Measurements from ENCODE around the gene TTLL12. TPM values are rescaled to one million over a fixed set of nuclear protein-coding genes. Genes with fewer than 3 reads are reported as not detected.

Gene TTLL12
- total RNA-seq, 1 donor from 2014 or later: 40.9 TPM

GRCh38 chr22:43222262-43222661, 35.3 kb upstream of the TTLL12 start:
- Mint-ChIP-seq H3K36me3 (ENCODE audit: insufficient read depth) (no peaks in the 10 kb centered on the region), H3K4me1 (ENCODE audit: low read depth) (peaks cover 10% of the 10 kb centered on the region), H3K9me3 (ENCODE audit: low read depth) (no peaks in the 10 kb centered on the region), H3K27me3 (peaks cover 47% of the 10 kb centered on the region), H3K27ac (no peak overlapping the region), H3K4me3 (ENCODE audit: low read depth) (no peak overlapping the region)
- DNase-seq (ENCODE audit: low spot score, unreplicated experiment): no peak
- no peak for TF ChIP-seq CTCF (IDR thresholded peaks at IDR 0.05; ENCODE audit: unreplicated experiment)

GRCh38 chr22:43220625-43221380, 33.9 kb upstream of the TTLL12 start:
- Mint-ChIP-seq H3K27me3 (peaks cover 49% of the 10 kb centered on the region), H3K36me3 (ENCODE audit: insufficient read depth) (no peaks in the 10 kb centered on the region), H3K9me3 (ENCODE audit: low read depth) (no peaks in the 10 kb centered on the region), H3K4me3 (ENCODE audit: low read depth) (no peak overlapping the region), H3K4me1 (ENCODE audit: low read depth) (peaks cover 3% of the 10 kb centered on the region), H3K27ac (no peak overlapping the region)
- no peak for DNase-seq (ENCODE audit: low spot score, unreplicated experiment)
- no peak for TF ChIP-seq CTCF (IDR thresholded peaks at IDR 0.05; ENCODE audit: unreplicated experiment)

GRCh38 chr22:43218786-43219185, 31.9 kb upstream of the TTLL12 start:
- H3K27ac Mint-ChIP-seq: no peak overlapping the region
- no peak for DNase-seq (ENCODE audit: low spot score, unreplicated experiment)
- H3K4me1 Mint-ChIP-seq (ENCODE audit: low read depth): no peaks in the 10 kb centered on the region

GRCh38 chr22:43217285-43218030, 30.5 kb upstream of the TTLL12 start:
- no peaks in the 10 kb centered on the region for H3K9me3 Mint-ChIP-seq (ENCODE audit: low read depth)
- H3K36me3 Mint-ChIP-seq (ENCODE audit: insufficient read depth): no peaks in the 10 kb centered on the region
- H3K27ac Mint-ChIP-seq: no peak overlapping the region
- no peaks in the 10 kb centered on the region for H3K4me1 Mint-ChIP-seq (ENCODE audit: low read depth)
- no peak overlapping the region for H3K4me3 Mint-ChIP-seq (ENCODE audit: low read depth)
- peaks cover 49% of the 10 kb centered on the region for H3K27me3 Mint-ChIP-seq
- DNase-seq (ENCODE audit: low spot score, unreplicated experiment): no peak
- no peak for TF ChIP-seq CTCF (IDR thresholded peaks at IDR 0.05; ENCODE audit: unreplicated experiment)

More at GRCh38 chr22:43218786-43219185, 31.9 kb upstream of the TTLL12 start:
- H3K9me3 Mint-ChIP-seq (ENCODE audit: low read depth): no peaks in the 10 kb centered on the region
- TF ChIP-seq CTCF (IDR thresholded peaks at IDR 0.05; ENCODE audit: unreplicated experiment): no peak
- peaks cover 45% of the 10 kb centered on the region for H3K27me3 Mint-ChIP-seq
- no peaks in the 10 kb centered on the region for H3K36me3 Mint-ChIP-seq (ENCODE audit: insufficient read depth)
- H3K4me3 Mint-ChIP-seq (ENCODE audit: low read depth): no peak overlapping the region

- H3K4me3 Mint-ChIP-seq (ENCODE audit: low read depth): no peak overlapping the region
- TF ChIP-seq CTCF (IDR thresholded peaks at IDR 0.05; ENCODE audit: unreplicated experiment): no peak
- H3K27me3 Mint-ChIP-seq: peaks cover 49% of the 10 kb centered on the region
- no peak overlapping the region for H3K27ac Mint-ChIP-seq
- H3K4me1 Mint-ChIP-seq (ENCODE audit: low read depth): no peaks in the 10 kb centered on the region
- H3K9me3 Mint-ChIP-seq (ENCODE audit: low read depth): no peaks in the 10 kb centered on the region
- no peak for DNase-seq (ENCODE audit: low spot score, unreplicated experiment)
- H3K36me3 Mint-ChIP-seq (ENCODE audit: insufficient read depth): no peaks in the 10 kb centered on the region
These were observed 29.8 kb upstream of the TTLL12 start for GRCh38 chr22:43216738-43217137.
